Mesothelial cell of epicardium (in vitro differentiated cells): ENCODE results near the gene CCR8. TPM values are rescaled to one million over a fixed set of nuclear protein-coding genes. Genes with fewer than 3 reads are reported as not detected.

Source experiments
- DNase-seq, 2 experiments: peaks; one replicate each; pipeline ENCODE4 v3.0.0; 2021; ENCODE audit warnings: low spot score in 2 of 2; ENCODE audit not compliant: unreplicated experiment in 2 of 2
- H3K27ac Mint-ChIP-seq: 2 replicates; pipeline ENCODE4 v1.8.0; 2021; ENCODE audit warnings: mixed read lengths
- H3K27me3 Mint-ChIP-seq: 2 replicates; pipeline ENCODE4 v1.8.0; 2021; ENCODE audit warnings: low read depth, mixed read lengths
- H3K36me3 Mint-ChIP-seq: 2 replicates; pipeline ENCODE4 v1.8.0; 2021; ENCODE audit warnings: mixed read lengths
- H3K4me1 Mint-ChIP-seq: 2 replicates; pipeline ENCODE4 v1.8.0; 2021; ENCODE audit warnings: mixed read lengths
- H3K4me3 Mint-ChIP-seq: 2 replicates; pipeline ENCODE4 v1.8.0; 2021; ENCODE audit warnings: mild to moderate bottlenecking, moderate library complexity, mixed read lengths
- H3K9me3 Mint-ChIP-seq: 2 replicates; pipeline ENCODE4 v1.8.0; 2021; ENCODE audit warnings: mixed read lengths
- total RNA-seq: library from RNA; stranded (reverse); gene quantifications from 3 replicates; pipeline ENCODE4 v1.2.1, GENCODE V29; 2021
- TF ChIP-seq, protein P1 (sequence below): fragments of 200-600 bp; sonication (generic); IDR thresholded peaks from one replicate; pipeline ENCODE4 v1.5.0; 2021; ENCODE audit warnings: antibody characterized with exemption; ENCODE audit not compliant: unreplicated experiment

CCR8 gene
- total RNA-seq, 1 donor from 2014 or later: not detected

DNA sequence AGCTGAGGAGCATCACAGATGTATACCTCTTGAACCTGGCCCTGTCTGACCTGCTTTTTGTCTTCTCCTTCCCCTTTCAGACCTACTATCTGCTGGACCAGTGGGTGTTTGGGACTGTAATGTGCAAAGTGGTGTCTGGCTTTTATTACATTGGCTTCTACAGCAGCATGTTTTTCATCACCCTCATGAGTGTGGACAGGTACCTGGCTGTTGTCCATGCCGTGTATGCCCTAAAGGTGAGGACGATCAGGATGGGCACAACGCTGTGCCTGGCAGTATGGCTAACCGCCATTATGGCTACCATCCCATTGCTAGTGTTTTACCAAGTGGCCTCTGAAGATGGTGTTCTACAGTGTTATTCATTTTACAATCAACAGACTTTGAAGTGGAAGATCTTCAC is 3.0 kb downstream of the CCR8 start:
- Mint-ChIP-seq H3K4me3 (no peak overlapping the region), H3K4me1 (no peaks in the 10 kb centered on the region), H3K27ac (no peak overlapping the region), H3K36me3 (no peaks in the 10 kb centered on the region), H3K27me3 (peaks cover 4% of the 10 kb centered on the region), H3K9me3 (no peaks in the 10 kb centered on the region)
- TF ChIP-seq, protein P1, sequence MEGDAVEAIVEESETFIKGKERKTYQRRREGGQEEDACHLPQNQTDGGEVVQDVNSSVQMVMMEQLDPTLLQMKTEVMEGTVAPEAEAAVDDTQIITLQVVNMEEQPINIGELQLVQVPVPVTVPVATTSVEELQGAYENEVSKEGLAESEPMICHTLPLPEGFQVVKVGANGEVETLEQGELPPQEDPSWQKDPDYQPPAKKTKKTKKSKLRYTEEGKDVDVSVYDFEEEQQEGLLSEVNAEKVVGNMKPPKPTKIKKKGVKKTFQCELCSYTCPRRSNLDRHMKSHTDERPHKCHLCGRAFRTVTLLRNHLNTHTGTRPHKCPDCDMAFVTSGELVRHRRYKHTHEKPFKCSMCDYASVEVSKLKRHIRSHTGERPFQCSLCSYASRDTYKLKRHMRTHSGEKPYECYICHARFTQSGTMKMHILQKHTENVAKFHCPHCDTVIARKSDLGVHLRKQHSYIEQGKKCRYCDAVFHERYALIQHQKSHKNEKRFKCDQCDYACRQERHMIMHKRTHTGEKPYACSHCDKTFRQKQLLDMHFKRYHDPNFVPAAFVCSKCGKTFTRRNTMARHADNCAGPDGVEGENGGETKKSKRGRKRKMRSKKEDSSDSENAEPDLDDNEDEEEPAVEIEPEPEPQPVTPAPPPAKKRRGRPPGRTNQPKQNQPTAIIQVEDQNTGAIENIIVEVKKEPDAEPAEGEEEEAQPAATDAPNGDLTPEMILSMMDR: no peak
- no peak for DNase-seq

DNA sequence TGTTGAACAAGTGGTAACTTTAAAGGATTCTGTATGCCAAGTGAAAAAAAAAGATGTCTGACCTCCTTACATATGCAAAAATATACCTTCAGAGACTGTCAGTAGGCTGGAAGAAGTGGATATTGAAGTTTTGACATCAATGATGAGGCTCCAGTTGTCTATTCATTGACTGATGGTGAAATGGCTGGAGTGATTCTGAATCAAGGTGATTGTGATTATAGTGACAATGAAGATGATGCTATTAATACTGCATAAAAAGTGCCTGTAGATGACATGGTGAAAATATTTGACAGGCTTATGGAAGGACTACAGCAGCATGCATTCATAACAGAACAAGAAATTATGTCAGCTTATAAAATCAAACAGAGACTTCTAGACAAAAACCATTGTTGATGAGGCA is 4.1 kb downstream of the CCR8 start:
- no peaks in the 10 kb centered on the region for H3K9me3 Mint-ChIP-seq
- no peaks in the 10 kb centered on the region for H3K36me3 Mint-ChIP-seq
- DNase-seq: no peak
- TF ChIP-seq, protein P1: no peak
- H3K4me3 Mint-ChIP-seq: no peak overlapping the region
- peaks cover 4% of the 10 kb centered on the region for H3K27me3 Mint-ChIP-seq
- no peaks in the 10 kb centered on the region for H3K4me1 Mint-ChIP-seq
- no peak overlapping the region for H3K27ac Mint-ChIP-seq

DNA sequence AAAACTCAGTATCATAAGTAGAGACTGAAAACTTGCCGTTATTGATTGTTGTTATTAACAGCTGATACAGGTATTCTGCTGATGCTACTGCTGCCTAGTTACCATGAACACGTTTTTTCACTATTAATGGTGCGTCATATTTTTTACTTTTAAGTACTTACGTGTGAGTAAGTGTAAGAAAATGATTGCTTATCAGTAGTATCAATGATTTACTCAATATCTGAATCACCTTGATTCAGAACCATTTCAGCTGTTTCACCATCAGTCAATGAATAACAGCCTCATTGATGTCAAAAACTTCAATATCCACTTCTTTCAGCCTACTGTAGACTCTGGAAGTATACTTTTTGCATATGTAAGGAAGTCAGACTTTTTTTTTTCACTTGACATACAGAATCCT is 4.7 kb downstream of the CCR8 start:
- DNase-seq: no peak
- Mint-ChIP-seq H3K4me1 (no peaks in the 10 kb centered on the region), H3K27me3 (peaks cover 4% of the 10 kb centered on the region), H3K4me3 (no peak overlapping the region), H3K27ac (no peak overlapping the region), H3K9me3 (no peaks in the 10 kb centered on the region), H3K36me3 (no peaks in the 10 kb centered on the region)
- TF ChIP-seq, protein P1: no peak

DNA sequence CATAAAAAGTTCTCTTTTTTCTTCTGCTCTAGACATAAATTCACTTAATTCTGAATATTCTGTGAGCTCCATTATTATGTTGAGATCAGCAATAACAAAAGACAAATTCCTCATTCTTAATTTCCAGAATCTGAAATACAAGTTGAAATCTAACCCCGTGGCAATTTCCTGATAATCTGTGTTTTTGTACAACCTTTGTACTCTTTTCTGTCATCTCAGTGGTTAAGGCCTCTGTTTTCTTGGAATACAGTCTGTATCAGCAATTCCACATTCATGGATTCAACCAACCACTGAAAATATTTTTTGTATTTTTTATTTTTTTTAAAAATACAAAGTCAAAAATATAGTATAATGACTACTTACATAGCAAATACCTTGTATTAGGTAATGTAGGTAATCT is 8.7 kb downstream of the CCR8 start:
- no peak for DNase-seq
- Mint-ChIP-seq H3K4me1 (no peaks in the 10 kb centered on the region), H3K4me3 (no peak overlapping the region), H3K36me3 (no peaks in the 10 kb centered on the region), H3K27ac (no peak overlapping the region), H3K9me3 (no peaks in the 10 kb centered on the region), H3K27me3 (peaks cover 23% of the 10 kb centered on the region)
- TF ChIP-seq, protein P1: no peak

DNA sequence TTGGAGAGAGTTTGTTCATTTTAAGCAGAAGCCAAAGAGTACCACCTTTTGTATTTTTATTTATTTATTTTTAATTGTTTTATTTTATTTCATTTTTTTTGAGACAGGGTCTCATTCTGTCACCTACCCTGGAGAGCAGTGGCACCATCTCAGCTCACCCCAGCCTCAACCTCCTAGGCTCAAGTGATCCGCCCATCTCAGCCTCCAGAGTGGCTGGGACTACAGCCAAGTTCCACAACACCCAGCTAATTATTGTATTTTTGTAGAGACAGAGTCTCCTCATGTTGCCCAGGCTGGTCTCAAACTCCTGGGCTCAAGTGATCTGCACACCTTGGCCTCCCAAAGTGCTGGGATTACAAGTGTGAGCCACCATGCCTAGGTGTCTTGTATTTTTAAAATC is 9.6 kb downstream of the CCR8 start:
- Mint-ChIP-seq H3K4me1 (no peaks in the 10 kb centered on the region), H3K36me3 (no peaks in the 10 kb centered on the region), H3K4me3 (no peak overlapping the region), H3K27ac (no peak overlapping the region), H3K27me3 (peaks cover 23% of the 10 kb centered on the region), H3K9me3 (no peaks in the 10 kb centered on the region)
- TF ChIP-seq, protein P1: no peak
- no peak for DNase-seq

DNA sequence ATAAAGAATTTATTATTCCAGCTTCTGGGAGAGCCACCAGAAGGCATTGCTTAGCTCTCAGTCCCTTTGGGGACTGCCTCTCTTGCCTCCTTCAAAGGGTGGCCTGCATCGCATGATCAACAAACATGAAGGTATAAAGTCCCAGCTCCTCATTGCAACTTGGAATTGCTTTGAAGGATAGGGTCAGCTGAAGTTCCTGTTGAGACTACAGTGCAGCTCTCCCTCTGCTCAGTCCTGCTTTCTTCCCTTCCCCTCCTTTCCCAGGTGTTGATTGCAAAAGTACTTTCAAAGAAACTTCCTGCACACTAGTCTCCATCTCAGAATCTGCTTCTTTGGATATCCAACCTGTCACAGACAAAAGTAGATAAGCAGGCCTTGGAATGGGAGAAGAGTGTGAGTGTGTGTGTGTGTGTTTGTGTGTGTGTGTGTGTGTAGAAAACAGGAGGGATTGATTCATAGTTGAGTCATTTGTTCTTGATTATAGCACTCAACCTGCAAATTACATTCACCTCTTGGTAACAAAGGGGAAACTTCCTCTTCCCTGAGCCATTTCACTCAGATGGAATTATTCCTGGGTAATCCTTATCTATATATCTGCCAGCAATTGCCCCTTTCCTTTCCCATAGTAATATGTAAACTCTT is 13.7 kb downstream of the CCR8 start:
- TF ChIP-seq, protein P1: no peak
- H3K4me3 Mint-ChIP-seq: no peak overlapping the region
- H3K27ac Mint-ChIP-seq: no peak overlapping the region

More for the DNA sequence above, 13.7 kb downstream of the CCR8 start:
- no peaks in the 10 kb centered on the region for H3K36me3 Mint-ChIP-seq
- no peaks in the 10 kb centered on the region for H3K9me3 Mint-ChIP-seq
- peaks cover 28% of the 10 kb centered on the region for H3K27me3 Mint-ChIP-seq
- no peak for DNase-seq
- H3K4me1 Mint-ChIP-seq: peaks cover 16% of the 10 kb centered on the region
